Peyer's patch (tissue), 4 donors: ENCODE results near the gene MYORG. TPM values are rescaled to one million over a fixed set of nuclear protein-coding genes. Genes with fewer than 3 reads are reported as not detected.
"Not testable (repeated sequence)": the region's sequence is repeated elsewhere in the genome, so short reads cannot be mapped to it uniquely, and the experiment has no call there.

Experiments used
- DNase-seq, 3 donors: peaks; one replicate each; pipeline ENCODE4 v3.0.0-alpha.2; 2017 to 2019
- H3K27ac ChIP-seq, 4 donors: fragments of 200-600 bp; sonication (generic); one replicate each; pipeline ENCODE4 v1.5.1; 2016 to 2019
- H3K27me3 ChIP-seq, 2 donors: fragments of 200-600 bp; sonication (generic); one replicate each; pipeline ENCODE4 v1.5.1; 2019
- H3K36me3 ChIP-seq, 3 donors: fragments of 200-600 bp; sonication (generic); one replicate each; pipeline ENCODE4 v1.5.1; 2016 to 2019
- H3K4me1 ChIP-seq, 4 donors: fragments of 200-600 bp; sonication (generic); one replicate each; pipeline ENCODE4 v1.5.1; 2016 to 2019
- H3K4me3 ChIP-seq, 4 donors: fragments of 200-600 bp; sonication (generic); 1 replicate in 3 of 4; 2 replicates in 1 of 4; pipeline ENCODE4 v1.5.1; 2016 to 2019; ENCODE audit warnings: mild to moderate bottlenecking in 1 of 4
- H3K9me3 ChIP-seq, 4 donors: fragments of 200-600 bp; sonication (generic); one replicate each; pipeline ENCODE4 v1.5.1; 2016 to 2019; ENCODE audit warnings: mild to moderate bottlenecking in 1 of 4
- POLR2A ChIP-seq, 2 donors: fragments of 450-650 bp; IDR thresholded peaks; one replicate each; pipeline ENCODE4 v1.5.1; 2017; ENCODE audit warnings: antibody characterized with exemption in 2 of 2, mild to moderate bottlenecking in 2 of 2, moderate library complexity in 2 of 2
- total RNA-seq, 4 donors: library from RNA; depleted of rRNA; stranded (reverse); fragments of >200 nt; gene quantifications; one replicate each; pipeline ENCODE4 v1.1.0, GENCODE V29; 2016
- TF ChIP-seq, protein P1 (sequence below), 6 experiments: fragments of 450-650 bp in 4 of 6; fragments of 200-600 bp in 2 of 6; sonication (generic) in 1 of 6; IDR thresholded peaks; one replicate each; pipeline ENCODE4 v1.5.1; 2017 to 2019; ENCODE audit warnings: antibody characterized with exemption in 6 of 6, mild to moderate bottlenecking in 3 of 6, moderate library complexity in 1 of 6

The MYORG gene
- total RNA-seq, 4 donors from 2014 or later, result 7.4 to 97.2 (median 88.3) TPM

DNA sequence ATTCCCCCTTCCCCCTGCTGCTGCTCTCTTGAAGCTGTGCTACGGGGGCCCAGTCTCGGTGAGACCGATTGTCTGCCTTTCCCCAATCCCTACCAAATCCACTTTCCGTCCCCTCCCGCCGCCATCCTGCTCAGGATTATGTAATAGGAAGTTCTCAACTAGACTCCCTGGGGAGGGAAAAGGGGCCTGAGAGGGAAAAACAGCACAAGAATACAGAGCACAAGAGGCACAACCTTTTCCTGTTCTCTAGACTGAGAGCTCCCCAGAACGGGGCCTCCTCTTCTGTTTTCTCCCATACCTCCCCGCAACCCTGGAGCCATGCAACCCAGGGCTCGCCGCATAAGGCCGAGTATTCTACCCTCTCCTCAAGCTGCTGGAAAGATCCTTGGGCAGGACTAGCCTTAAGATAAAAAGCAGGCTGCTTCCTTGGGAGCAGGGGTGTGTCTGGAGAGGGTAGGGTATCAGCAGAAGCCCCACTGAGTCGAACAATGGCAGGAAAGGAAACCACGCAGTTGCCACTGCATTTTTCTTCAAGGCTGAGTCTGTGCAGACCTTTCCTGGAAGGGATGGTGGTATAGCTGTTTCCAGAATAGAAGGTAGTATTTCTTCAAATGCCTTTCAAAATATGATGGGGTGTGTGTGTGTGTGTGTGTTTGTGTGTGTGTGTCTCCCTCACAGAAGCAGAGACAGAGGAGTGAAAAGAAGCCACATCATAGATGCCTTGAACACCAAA lies 12.9 kb downstream of the MYORG start:
- no peak overlapping the region for H3K27ac ChIP-seq
- no peak overlapping the region for H3K4me3 ChIP-seq
- H3K27me3 ChIP-seq, result no peaks in the 10 kb centered on the region
- H3K9me3 ChIP-seq, result no peaks in the 10 kb centered on the region
- DNase-seq, result peak in 1 of 3 donors; percentile 34
- H3K4me1 ChIP-seq, result no peaks in the 10 kb centered on the region
- TF ChIP-seq, protein P1, sequence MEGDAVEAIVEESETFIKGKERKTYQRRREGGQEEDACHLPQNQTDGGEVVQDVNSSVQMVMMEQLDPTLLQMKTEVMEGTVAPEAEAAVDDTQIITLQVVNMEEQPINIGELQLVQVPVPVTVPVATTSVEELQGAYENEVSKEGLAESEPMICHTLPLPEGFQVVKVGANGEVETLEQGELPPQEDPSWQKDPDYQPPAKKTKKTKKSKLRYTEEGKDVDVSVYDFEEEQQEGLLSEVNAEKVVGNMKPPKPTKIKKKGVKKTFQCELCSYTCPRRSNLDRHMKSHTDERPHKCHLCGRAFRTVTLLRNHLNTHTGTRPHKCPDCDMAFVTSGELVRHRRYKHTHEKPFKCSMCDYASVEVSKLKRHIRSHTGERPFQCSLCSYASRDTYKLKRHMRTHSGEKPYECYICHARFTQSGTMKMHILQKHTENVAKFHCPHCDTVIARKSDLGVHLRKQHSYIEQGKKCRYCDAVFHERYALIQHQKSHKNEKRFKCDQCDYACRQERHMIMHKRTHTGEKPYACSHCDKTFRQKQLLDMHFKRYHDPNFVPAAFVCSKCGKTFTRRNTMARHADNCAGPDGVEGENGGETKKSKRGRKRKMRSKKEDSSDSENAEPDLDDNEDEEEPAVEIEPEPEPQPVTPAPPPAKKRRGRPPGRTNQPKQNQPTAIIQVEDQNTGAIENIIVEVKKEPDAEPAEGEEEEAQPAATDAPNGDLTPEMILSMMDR (IDR thresholded peaks at IDR 0.05), result no peak
- no peak for TF ChIP-seq POLR2A (IDR thresholded peaks at IDR 0.05)
- H3K36me3 ChIP-seq, result peaks cover 0 to 10% (median 0%) of the 10 kb centered on the region in 3 donors

DNA sequence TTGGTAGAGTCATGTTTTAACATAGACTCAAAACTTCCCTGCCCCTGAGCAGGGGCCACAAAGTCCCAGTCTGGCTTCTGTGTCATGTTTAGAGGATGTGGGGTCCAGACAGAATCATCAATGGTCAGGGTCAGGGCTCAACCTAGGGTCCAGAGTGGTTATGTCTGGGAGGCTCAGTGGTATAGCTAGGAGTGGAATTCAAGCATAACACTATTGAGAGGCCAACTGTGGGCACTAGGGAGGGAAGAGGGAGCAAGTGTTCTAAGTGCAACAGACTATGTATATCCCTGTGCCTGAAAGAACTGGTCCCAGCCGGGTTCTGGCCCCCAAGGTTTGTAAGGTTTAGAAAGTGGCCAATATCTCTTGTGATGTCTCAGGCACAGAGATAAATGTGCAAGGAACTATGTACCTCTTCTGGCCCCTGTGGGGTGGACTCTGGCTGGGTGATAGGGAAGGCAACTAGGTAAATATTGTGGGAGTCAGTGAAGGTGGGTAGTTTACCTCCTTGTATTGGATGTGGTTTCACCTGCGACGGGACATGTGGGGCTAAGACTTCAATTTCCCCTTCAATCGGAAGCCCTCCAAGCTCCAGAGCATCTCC lies 14.0 kb downstream of the MYORG start:
- Histone ChIP-seq H3K4me1 (no peaks in the 10 kb centered on the region), H3K36me3 (peaks cover 0 to 5% (median 0%) of the 10 kb centered on the region in 3 donors), H3K27me3 (no peaks in the 10 kb centered on the region), H3K27ac (no peak overlapping the region), H3K9me3 (no peaks in the 10 kb centered on the region), H3K4me3 (no peak overlapping the region)
- TF ChIP-seq, protein P1 (IDR thresholded peaks at IDR 0.05), result no peak
- no peak for TF ChIP-seq POLR2A (IDR thresholded peaks at IDR 0.05)
- peak in 1 of 3 donors; percentile 19 for DNase-seq

DNA sequence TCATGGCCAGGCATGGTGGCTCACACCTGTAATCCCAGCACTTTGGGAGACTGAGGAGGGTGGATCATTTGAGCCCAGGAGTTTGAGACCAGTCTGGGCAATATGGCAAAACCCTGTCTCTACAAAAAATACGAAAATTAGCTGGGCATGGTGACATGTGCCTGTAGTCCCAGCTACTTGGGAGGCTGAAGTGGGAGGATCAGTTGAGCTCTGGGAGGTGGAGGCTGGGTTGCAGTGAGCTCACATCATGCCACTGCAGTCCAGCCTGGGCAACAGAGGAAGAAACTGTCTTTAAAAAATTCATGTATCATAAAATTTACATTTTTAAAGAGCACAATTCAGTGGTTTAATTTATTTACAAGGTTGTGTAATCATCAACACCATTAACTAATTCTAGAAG lies 23.7 kb downstream of the MYORG start:
- not testable (repeated sequence) for H3K4me1 ChIP-seq, H3K4me3 ChIP-seq, H3K36me3 ChIP-seq, DNase-seq, H3K9me3 ChIP-seq, H3K27me3 ChIP-seq
- peak overlapping the region in 1 of 4 donors; percentile 79 for H3K27ac ChIP-seq

DNA sequence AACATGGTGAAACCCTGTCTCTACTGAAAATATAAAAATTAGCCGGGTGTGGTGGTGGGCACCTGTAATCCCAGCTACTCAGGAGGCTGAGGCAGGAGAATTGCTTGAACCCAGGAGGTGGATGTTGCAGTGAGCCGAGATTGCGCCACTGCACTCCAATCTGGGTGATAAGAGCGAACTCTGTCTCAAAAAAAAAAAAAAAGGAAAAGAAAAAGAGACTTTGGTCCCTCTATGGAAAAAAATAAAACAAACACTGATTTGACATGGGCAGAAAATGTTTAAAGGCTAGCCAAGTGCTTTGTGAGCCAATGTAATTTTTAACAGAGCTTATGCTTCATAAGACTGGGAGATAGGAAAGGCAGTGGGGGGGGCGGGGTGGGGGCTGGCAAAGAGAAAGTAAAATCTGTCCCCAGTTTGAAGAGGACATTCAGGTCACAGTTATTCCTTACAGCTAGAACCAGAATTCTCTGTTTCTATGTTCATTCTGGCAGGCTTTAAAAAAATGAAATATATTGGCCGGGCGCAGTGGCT lies 24.5 kb downstream of the MYORG start:
- H3K4me3 ChIP-seq, result peak overlapping the region in 1 of 4 donors; percentile 29
- H3K27ac ChIP-seq, result peak overlapping the region in 2 of 4 donors; percentile 28 to 79
- H3K9me3 ChIP-seq, H3K4me1 ChIP-seq, DNase-seq, H3K36me3 ChIP-seq, H3K27me3 ChIP-seq: not testable (repeated sequence)

DNA sequence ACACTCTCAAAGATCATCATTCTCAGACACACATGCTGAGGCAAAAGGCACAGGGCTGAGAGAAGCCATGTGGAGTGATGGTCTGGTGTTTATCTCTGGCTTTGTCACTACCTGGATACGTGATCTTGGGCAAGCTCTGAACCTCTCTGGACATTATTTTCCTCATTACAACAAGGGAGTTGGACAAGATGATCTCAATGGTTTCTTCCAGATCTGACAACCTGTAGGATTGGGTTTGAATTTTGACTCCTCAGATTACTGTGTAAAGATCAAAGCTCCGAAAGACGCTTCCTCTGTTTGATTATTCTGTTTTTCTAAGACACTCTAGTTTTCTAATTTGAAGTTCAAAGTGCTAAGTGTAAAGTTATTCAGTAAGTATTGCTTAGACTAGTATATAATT lies 27.4 kb downstream of the MYORG start:
- DNase-seq, result no peak
- Histone ChIP-seq H3K4me1 (peaks cover 0 to 16% (median 0%) of the 10 kb centered on the region in 4 donors), H3K9me3 (no peaks in the 10 kb centered on the region), H3K27ac (no peak overlapping the region), H3K4me3 (no peak overlapping the region), H3K27me3 (no peaks in the 10 kb centered on the region), H3K36me3 (no peaks in the 10 kb centered on the region)
- TF ChIP-seq POLR2A (IDR thresholded peaks at IDR 0.05), result no peak
- TF ChIP-seq, protein P1 (IDR thresholded peaks at IDR 0.05), result no peak

DNA sequence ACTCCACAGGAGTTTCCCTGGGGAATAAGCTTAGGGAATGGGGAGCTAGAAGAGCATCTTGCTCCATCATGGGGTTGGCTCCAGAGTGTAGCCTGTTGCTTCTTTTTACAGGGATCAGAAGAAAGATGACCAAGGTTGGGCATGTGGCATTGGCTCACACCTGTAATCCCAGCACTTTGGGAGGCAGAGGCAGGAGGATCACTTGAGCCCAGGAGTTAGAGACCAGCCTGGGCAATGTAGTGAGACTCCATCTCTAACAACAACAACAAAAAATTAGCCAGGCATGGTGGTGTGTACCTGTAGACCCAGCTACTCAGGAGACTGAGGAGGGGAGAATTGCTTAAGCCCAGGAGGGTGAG lies 28.9 kb downstream of the MYORG start:
- Histone ChIP-seq H3K4me1 (peaks cover 0 to 26% (median 0%) of the 10 kb centered on the region in 4 donors), H3K9me3 (no peaks in the 10 kb centered on the region), H3K4me3 (no peak overlapping the region), H3K27ac (no peak overlapping the region), H3K36me3 (no peaks in the 10 kb centered on the region), H3K27me3 (no peaks in the 10 kb centered on the region)
- no peak for DNase-seq
- TF ChIP-seq, protein P1 (IDR thresholded peaks at IDR 0.05), result no peak
- no peak for TF ChIP-seq POLR2A (IDR thresholded peaks at IDR 0.05)
